GM18868 (cell line): ENCODE results near the gene DENND1A.

Source experiments
- ATAC-seq: cut with Tn5 transposase; IDR thresholded peaks from one replicate; pipeline ENCODE4 v1.9.1; 2021; ENCODE audit warnings: mild to moderate bottlenecking, moderate library complexity; ENCODE audit not compliant: unreplicated experiment

Gene DENND1A

DNA sequence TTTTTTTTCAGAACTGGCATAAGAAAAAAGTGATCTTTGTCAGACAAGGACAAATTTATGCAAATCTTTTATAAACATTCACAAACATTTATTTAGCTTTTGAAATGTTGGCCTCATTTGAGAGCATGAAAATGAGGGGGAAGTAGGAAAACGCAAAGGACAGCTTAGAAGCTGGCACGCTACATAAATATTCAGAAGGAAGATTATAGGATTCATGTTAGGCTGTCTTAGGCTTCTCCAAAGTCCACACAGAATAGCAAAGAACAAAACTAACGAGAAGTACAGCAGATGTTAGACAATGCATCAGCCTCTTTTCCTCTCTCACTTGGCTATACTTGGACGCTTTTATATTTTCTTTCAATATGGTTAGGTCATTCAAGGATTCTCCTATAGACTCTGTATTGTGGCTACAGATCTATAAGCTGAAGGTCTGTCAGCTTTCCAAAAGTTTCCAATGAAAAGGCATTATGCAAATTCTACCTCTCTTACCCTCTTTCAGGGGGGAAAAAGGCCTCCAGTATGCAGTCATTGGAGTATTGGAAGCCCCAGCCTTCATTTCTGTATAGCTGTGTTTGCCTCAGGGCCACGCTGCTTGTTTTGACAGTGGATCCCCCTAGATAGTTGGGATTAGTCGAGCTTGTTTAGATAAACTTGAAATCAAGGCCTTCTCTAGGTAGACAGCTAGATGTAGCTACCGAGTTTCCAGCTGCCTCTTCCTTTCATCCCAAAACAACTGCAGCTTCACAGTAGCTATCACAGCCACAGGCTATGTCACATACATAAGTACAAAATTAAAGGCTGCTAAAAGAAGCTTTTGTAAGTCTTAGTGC is 153.0 kb downstream of the DENND1A start:
- no peak for ATAC-seq

DNA sequence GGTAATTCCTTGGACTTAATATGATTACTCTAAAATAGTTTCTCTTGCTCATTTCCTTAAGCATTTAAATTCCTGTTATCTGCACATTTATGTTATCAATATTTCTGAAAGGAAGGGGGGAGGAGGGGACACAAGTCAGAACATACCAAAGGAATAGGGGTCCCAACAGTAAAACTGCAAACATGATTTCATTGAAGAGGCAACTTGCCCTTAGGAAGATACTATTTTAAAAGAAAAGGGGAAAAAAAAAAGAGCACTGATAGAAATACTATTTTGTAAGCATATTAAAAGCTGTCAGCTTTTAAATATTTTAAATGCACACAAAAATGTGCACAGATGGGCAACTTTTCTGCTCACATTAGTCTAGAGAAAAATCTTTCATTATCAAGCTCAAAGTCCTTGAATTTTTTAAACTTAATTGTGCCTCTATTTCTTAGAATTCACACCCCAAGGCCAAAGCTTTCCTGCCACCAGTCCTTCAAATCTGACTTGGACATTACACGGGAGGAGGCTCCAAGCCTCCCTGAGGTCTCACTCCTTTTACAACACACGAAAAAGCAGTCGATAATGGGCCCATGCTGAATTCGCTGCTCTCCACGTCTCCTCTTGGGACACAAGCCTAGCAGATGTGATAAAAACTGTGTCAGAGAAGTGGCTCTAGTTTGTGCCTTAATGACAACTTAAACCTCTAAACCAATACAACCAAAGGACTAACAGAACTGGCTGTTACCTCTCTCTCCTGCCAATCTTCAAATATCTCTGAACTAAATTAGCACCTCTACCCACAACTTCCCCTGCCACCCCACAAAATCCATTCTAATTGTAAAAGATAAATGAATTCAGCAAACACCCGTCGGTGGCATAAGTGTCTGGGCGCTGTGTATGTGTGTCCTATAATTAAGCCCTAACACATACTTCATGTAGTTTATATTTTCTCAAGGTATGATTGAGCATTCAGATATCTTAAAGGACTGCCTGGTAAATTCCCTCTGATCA is 154.3 kb downstream of the DENND1A start:
- no peak for ATAC-seq

DNA sequence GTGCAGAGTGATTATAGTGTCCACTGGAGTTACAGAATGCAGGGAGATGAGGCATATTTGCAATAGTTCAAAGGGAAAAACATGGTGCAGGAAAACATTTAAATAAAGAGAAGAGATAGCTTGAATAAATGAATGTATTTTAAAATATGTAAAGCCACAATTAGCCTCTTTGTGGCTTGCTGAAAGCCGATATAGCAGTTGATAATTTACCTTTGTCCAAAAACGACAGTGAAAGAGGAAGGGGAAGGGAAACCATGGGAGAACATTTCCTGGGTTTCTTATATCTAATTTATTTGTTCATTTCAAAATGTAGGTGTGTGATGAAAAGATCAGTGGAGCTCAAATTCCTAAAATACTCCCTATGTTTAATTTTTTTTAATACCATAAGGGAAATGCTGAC is 156.1 kb downstream of the DENND1A start:
- no peak for ATAC-seq

DNA sequence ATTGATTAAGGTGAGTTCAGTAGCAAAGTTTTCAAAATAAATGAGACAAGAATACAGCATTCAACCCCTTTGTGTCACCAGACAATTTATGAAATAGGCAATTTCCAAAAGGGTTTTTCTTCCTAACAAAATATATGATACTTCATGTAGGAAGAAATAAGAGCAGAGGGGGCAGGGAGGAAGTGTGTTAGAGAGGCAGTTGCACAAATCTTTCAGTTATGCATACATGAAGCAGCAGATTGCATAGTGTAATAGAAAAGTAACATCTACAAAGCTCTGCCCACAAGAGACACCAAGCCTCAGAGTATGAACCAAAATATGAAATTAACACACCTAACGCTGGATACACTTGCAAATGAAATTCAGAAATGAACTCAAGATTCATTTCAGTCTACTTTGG is 157.0 kb downstream of the DENND1A start:
- ATAC-seq: no peak

DNA sequence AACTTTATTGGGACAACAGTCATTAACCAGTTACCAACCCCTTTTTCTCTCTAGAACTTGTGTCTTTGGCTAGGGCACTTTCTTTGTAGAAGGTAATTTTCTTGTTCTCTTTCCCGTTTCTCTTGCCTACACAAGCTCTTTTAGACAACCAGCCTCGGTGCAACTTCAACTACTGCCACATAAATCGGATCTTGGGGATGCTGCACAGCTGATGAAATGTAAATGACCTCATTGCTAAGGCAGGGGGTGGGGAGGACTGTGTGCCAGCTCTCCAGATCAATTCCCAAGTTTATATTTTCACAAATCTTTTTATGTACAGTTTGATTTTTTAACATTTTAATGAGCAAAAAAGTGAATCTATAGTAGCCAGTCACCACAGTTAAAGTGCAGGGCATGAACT is 157.6 kb downstream of the DENND1A start:
- no peak for ATAC-seq

DNA sequence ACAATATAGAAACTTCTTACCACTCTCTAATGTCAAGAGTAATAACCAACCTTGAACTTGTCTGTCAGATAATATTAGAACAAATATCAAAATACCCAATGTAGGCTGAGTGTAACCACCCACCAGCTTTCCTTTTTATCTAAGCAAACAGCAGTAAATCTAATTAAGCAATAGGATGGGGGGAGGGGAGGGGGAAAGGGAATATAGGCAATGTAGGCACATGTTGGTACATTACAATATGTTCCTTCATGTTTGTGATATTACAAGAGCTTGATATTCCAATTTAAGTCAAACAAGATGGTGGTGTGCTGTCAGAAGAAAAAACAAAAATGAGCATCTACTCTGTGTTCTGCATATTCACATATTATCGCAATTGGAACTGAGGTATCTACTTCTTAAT is 158.2 kb downstream of the DENND1A start:
- peak; percentile 63 for ATAC-seq

DNA sequence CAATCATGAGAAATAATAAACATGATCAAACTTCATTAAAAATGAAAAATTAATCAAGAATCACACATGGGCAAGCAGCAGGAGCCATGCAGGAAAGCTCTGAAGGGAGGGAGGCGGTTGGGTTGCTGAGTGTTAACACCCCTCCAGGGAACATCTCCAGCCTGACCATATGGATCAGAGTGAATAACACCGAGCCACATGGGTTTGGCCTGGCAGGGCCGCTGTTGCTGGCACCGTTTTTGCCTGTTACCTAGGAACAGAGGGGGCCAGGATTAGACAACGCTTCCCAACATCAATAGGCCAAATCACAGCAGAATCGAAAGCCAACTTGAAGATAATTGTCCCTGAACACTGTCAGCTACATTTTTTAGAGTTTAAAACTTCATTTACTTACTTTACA is 160.2 kb downstream of the DENND1A start:
- ATAC-seq: no peak

DNA sequence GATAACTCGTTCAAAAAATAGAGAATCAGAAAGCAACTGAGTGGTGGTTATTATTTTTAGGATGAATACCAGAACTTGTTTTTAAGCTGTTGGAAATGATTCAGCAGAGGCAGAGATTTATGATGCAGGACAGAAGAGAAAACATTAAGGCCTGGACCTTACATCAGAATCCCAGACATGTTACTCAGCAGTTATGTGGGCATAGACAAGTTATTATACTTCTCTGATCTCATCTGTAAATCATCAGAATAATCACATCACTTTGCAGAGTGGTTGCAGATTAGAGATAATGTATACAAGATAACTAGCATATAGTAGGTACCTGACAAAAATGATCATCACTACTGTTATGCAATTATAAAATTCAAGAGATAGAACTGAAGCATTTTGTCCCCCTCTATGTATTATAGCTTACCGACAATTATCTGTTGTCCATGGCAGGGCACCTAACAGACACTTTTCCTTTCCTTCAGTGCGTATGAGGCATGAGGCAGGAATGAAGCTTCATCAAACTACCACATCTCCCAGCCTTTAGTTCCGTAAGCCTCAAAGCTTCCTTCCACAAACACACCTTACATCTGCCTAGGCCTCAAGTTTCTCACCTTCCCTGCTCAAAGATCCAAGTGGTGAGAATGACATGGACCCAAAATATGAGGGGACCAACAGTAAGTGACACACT is 165.9 kb downstream of the DENND1A start:
- no peak for ATAC-seq

DNA sequence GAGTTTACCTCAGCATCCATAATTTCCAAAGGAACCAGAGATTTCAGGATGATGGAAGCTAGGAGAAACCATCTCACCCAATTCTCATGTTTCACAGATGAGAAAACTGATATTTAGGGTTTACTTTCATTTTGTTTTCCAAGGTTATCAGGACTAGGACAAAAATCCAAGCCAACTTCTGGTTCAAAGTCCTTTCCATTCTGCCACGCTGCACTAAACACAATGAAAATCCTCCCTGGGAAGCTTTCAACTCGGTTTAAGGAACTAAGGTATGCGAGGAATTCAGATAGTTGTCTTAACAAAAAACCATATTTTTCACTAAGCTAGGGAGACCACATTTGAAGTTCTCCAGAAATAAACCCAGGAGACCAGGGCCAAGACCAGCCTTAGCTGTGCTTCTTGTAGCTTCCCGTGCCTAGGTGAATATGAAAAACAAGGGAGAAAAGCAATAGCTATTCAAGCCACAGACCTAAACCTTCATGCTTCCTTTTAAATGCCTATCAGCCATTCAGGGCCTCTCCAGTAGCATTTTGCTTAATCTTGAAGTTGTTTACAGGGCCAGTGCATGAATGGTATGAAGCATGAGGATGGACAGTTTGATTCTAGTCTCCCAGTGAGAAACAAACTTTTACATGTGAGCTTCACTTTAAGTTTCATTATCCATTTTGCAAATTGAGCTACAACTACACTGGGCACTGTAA is 167.9 kb downstream of the DENND1A start:
- ATAC-seq: no peak

DNA sequence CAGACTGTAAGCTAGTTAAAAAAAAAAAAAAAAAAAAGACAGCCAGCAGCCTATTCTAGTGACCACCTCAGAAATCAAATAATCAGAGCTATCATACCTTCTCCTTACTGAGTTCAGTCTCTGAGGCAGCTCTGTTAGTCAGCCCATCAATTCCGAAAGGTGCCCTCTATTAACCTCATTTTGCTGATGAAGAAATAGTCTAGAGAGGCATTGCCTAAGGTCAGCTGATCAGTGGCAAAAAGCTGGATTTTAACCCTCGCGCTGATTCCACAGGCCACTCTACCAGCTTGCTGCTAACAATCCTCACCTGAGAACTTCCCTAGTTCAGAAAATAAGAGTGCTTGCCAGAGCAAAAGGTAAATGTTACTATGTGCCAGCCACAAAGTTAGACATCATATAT is 172.0 kb downstream of the DENND1A start:
- ATAC-seq: no peak

DNA sequence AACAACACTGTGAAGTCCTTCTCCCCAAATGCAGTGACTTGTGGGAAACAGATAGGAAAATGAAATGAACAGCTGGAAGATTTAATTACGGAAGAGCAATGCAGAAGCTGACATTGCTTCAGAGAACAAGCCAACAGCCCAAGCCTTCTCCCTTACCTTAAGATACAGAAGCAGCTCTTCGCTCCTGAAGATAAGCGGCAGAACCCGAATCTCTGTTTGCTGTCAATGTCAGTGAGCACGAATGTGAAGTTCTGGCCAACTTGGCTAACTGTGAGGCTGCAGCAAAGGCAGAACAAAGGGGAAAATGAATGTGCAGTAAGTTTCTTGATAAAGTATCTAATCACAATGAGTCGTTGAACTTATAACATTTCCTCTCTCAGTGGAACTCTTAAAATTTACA is 172.4 kb downstream of the DENND1A start:
- ATAC-seq: no peak

DNA sequence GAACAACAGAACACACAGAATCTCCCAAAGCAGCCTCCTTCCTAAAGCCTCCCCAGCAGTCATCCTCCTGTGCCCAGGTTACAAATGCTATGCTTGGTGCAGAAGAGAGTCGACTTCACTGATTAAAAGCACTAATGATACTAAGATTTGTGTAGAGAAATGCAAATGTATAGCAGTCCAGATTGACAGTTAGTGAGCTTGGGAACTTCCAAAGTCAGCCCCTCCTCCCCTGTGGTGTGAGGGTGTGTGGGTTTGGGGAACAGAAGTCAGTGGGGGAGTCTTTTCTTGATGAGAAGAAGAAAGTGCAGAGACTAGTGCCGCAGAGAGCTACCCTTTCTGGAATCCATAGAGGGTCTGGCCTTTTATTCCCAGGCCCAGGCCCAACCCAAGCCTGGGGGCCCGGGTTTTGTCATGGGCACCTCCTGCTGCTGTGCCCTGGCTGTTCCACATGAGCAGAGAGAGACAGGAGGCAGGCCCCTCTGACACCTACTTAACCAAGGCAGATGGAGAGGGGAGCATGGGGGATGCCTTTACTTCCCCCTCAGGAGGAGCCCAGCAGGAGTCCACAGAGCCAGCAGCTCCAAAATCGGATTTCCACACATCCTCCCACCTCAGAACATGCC is 173.3 kb downstream of the DENND1A start:
- peak; percentile 69 for ATAC-seq

DNA sequence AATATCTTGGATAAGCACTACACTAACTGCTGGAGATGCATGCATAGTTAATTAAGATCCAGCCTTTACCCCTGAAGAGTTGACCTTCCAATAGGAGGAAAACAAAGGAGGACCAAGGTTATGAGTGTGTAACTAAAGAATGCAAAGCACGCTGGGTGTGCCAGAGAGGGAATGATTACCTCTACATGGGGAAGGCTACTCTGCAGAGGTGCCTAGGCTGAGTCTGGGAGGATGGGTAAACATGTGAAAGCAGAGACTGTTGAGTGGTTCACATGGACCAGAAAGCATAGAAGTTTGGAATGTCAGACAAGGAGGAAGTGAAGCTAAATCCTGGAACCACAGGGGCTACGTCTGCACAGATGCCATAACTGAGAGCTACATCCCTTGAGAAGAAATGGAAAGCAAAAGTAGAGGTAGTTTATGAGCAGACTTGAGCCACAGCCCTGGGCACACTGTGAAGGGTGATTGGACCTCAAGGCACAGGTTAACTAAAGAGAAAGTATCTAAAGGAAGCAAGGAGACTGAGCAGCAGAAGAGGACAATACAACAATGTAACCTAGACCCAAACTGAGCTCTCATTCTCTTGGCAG is 176.2 kb downstream of the DENND1A start:
- no peak for ATAC-seq

DNA sequence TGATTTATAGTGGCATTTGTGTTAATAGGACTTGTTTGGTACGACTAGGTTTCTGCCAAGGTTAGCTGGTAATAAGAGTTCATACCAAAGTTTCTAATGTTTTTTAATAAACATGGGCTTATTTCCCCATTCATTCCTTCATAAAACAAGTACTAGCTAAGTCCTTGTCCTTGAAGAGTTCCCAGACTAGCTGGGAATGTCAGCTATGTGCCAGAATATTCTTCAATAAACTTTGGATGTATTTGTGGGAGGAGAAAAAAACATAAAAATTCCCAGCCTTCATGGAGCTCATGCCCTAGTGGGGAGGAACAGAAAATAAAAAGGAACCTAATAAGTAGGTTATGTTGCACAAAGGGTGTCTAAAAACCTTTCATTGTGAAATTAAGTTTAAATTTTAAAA is 176.9 kb downstream of the DENND1A start:
- no peak for ATAC-seq

DNA sequence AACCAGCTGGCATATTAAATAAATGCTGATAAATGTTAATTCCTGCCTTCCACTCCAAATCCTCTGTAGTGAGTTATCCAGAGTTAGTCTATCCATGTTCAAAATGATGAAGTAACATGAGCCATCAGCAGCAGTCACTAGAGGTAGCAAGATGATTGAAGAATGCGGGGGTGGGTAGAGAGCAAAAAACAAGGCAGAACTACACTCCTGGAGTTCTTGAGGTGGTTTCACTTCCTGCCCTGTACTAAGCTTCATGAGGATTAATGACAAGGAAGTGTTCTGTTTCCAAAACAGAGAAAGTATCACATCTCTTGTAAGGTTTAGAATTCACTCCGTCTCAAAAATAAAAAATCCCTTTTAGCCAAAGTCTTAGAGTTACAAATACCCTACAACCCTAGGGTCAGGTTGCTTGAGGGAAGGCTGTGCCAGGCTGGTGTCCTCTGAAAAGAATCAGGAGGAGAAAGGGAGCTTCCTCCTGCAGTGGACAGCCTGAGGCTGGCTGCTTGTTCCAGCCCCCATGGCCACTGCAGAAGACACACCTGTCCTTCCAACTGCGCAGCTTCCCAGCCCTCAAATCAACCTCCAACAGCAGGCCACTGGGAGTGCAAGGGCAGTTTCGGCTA is 180.2 kb downstream of the DENND1A start:
- ATAC-seq: peak; percentile 90

DNA sequence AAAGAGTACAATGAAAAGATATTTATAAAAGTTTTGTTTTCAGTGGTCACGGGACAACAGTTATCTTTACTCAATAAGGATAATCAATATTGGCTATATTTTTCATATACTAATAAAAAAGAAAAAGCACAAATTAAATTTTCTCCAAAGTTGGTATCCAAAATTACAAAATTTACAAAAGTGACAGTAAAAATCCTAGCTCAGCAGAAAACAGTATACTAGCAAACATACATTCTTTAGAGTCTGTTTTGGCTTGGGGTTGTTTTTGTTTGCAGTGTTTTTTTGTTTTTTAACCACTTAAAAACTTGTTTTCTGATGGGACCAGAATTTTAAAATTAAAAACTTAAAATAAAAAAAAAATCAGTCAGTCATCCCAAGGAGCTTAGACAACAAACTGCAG is 183.2 kb downstream of the DENND1A start:
- no peak for ATAC-seq

DNA sequence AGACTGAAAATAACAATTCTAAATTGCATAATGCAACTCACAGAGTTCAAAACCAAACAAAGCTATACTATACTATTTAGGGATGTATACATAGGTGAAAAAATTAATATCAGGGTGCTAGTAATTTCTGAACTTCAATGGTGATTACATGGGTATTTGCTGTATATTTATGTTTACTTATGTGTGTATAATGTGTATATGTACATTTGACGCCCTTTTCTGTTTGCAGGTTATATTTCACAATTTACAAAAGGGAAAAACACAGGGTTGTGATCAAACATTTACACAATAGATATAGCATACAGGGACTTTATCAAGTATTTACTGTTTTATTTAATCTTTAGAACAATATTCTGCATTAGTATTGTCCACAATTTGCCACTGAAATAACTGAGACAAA is 184.0 kb downstream of the DENND1A start:
- ATAC-seq: no peak

DNA sequence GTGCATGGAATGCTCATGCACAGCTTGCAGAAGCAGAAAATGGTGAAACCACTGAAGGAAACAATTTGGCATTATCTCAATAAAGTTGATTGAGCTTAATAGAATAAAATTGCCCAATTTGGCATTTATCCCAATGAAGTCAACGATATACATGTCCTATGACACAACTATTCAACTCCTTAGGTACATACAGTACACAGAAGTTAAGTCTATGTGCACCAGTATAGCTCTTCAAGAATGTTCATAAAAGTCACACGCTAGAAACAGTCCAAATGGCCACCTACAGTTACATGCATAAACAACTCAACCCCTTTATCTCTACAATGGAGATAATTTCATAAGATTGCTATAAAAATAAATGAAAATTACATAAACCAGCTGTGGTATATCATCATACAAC is 184.5 kb downstream of the DENND1A start:
- ATAC-seq: no peak

DNA sequence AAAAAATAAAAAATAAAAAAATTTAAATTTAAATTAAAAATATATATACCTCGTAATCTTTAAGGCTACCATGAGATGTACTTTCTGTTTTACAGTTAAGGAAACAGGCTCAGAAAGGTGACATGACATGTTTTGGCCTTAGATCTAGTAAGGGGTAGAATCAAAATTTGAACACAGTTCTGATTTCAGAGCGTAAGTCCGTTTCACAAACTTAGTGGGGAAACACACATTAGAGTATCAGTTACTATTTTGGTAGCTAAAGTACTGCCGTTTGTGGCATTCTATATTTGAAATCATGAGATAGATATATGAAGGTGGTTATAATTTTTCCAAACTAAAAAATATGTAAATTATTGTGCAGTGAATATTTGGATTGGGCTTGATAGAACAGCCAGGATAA is 186.2 kb downstream of the DENND1A start:
- no peak for ATAC-seq
